Smooth muscle cell of trachea (primary cell): ENCODE results near the gene TMED8. TPM values are rescaled to one million over a fixed set of nuclear protein-coding genes. Genes with fewer than 3 reads are reported as not detected.

Experiments
- total RNA-seq: library from RNA; depleted of rRNA; stranded (reverse); fragments of >200 nt; gene quantifications from 2 replicates; pipeline ENCODE4 v1.2.1, GENCODE V29; 2014

Gene TMED8, protein sequence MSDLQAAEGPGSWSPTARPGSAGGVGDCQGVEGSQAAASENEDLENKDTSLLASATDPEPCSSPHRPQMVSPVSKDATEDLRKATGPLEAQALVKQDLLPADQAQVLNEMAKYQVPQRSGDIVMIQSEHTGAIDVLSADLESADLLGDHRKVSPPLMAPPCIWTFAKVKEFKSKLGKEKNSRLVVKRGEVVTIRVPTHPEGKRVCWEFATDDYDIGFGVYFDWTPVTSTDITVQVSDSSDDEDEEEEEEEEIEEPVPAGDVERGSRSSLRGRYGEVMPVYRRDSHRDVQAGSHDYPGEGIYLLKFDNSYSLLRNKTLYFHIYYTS
- 6.0 and 6.8 TPM in 2 replicates for total RNA-seq

DNA sequence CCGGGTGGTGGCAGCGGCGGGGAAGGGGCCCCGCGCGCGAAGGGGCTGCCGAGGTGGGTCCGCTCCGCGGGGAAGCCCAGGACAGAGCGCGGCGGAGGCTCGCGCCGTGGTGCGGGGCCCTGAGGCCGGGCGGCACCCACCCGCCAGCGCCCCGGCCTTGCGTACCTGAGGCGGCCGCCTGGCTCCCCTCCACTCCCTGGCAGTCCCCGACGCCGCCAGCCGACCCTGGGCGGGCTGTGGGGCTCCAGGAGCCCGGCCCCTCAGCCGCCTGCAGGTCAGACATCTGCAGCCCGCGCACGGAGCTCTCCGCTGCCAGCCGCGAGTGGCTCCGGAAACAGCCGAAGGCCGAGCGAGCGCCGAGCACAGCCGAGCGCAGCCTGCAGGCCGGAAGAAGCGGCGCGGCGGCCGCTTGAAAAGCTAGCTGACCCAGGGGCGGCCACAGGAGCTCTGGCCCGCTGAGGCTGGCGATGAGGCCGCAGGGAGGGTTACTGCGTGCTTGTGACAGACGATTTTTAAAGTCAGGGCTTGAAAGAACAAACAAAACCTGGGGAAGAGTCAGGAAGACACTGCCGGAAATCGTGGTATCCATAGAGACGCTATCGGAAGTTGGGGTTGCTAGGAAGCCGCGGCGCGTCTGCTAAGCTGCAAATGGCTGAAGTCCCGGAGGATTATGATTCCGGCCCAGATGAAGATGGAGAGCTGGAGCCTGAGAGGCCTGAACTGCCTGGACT is at the start of gene TMED8, which contains the start of gene SAMD15:
Gene TMED8 (minus strand): TSS at position 324 of the 731 bp plus-strand sequence. CDS start 41 bp downstream, at position 283.
Gene SAMD15 (plus strand): TSS at position 609 of the 731 bp plus-strand sequence. CDS start 40 bp downstream, at position 649.

DNA sequence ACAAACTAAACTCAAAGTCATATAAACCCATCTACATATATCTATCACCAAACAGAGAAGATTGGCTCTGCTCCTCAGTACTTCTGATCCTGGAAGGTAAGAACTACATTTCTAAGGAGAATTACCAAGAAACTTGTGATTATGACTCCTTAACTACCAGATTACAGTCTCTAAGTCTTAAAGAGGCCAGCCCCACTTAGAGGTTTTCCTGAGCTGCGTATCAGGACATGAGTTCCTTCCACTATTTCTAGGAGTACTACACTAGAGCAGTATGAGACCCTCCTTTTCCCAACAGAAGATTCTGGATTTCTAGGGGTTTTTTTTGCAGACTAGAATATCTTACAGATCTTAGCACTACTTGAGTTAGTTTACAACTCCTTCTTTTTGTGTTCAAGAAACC is 46.5 kb upstream of the TMED8 start, which contains the start of gene NOXRED1:
Gene NOXRED1 (minus strand): TSS at position 101 of the 400 bp plus-strand sequence. CDS start 634 bp downstream, outside the sequence.

DNA sequence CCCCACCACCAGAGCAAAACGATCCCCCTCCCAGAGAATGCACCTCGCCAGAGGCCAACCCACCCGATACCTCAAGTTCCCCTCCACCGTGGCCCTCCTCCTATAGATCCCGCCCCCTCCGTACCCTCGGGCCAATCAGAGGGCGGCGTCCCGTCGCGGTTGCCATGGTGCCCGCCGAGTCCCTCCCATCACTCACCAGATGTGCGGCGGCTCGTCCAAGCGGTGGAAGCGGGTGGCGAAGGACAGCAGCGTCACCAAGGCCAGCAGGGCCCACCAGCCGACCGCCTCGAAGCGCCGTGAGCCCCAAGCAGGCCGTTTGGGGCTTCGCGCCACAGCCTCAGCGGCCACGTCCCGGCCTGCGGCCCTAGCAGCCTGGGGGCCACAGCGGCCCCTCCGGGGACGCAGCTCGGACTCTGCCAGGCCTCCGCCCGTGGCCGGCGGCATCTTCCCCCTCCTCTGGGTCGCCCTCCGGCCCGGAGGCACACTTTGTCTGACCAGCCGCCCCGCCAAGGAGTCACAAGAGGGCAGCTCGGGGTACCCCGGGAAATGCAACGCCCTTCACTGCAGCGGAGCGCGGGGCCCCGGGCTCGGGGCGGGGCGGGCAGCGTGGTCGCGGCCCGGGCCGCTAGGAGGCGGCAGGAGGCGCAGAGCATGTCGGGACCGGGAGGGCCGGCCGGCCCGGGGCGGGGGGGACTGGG is 56.5 kb downstream of the TMED8 start, which contains the start of gene POMT2:
Gene POMT2 (minus strand): TSS at position 646 of the 698 bp plus-strand sequence. CDS start 202 bp downstream, at position 444.

Other genes with a start within 250 kb of the TMED8 start
- not detected in 2 replicates for gene ZDHHC22, start 235.3 kb downstream of the TMED8 start, total RNA-seq
- not detected in 2 replicates for gene TMEM63C, start 195.3 kb downstream of the TMED8 start, total RNA-seq
- gene NGB, start 105.9 kb downstream of the TMED8 start, total RNA-seq = not detected in 2 replicates
- gene POMT2, start 56.2 kb downstream of the TMED8 start, total RNA-seq = 12.7 and 14.1 TPM in 2 replicates
- gene GSTZ1, start 56.1 kb downstream of the TMED8 start, total RNA-seq = 31.6 and 35.8 TPM in 2 replicates
- 1.2 and 3.3 TPM in 2 replicates for gene SAMD15, start 285 bp upstream of the TMED8 start, total RNA-seq
- gene NOXRED1, start 46.4 kb upstream of the TMED8 start, total RNA-seq = 0.17 and 1.0 TPM in 2 replicates
- gene VIPAS39, start 80.5 kb upstream of the TMED8 start, total RNA-seq = 30.5 and 38.9 TPM in 2 replicates
- gene AHSA1, start 81.0 kb upstream of the TMED8 start, total RNA-seq = 85.2 and 101 TPM in 2 replicates
- not detected in 2 replicates for gene ISM2, start 121.7 kb upstream of the TMED8 start, total RNA-seq
- 26.5 and 42.0 TPM in 2 replicates for gene SPTLC2, start 239.5 kb upstream of the TMED8 start, total RNA-seq